ENCODE results near the gene TIMELESS. TPM values are rescaled to one million over a fixed set of nuclear protein-coding genes. Genes with fewer than 3 reads are reported as not detected.
"Not testable (repeated sequence)": the region's sequence is repeated elsewhere in the genome, so short reads cannot be mapped to it uniquely, and the experiment has no call there.

Gene TIMELESS
- total RNA-seq, 4 donors from 2014 or later = 4.6 to 7.6 (median 6.7) TPM

GRCh38 chr12:56401125-56401524, 48.1 kb downstream of the TIMELESS start:
- H3K4me3 ChIP-seq (replicated peaks in 1 of 3); H3K27ac ChIP-seq; H3K36me3 ChIP-seq; DNase-seq; H3K9me3 ChIP-seq; intact Hi-C loops (cut with DNase I); H3K4me1 ChIP-seq; H3K27me3 ChIP-seq: not testable (repeated sequence)
- WGBS, 2 donors = 66 to 72% methylated on average over 2 of the region's 3 CpGs

GRCh38 chr12:56399466-56399865, 49.8 kb downstream of the TIMELESS start:
- 95 to 97% methylated on average over 3 of the region's 3 CpGs for WGBS, 2 donors
- DNase-seq; H3K4me3 ChIP-seq (replicated peaks in 1 of 3); H3K9me3 ChIP-seq; H3K27ac ChIP-seq; intact Hi-C loops (cut with DNase I); H3K27me3 ChIP-seq; H3K4me1 ChIP-seq; H3K36me3 ChIP-seq: not testable (repeated sequence)

- Histone ChIP-seq H3K36me3 (no peaks in the 10 kb centered on the region), H3K9me3 (no peaks in the 10 kb centered on the region), H3K27ac (no peak overlapping the region), H3K27me3 (no peaks in the 10 kb centered on the region), H3K4me3 (replicated peaks in 1 of 3) (no peak overlapping the region), H3K4me1 (no peaks in the 10 kb centered on the region)
- DNase-seq = no peak
- TF ChIP-seq CTCF (IDR thresholded peaks at IDR 0.05) = no peak
- no peak for TF ChIP-seq POLR2A (IDR thresholded peaks at IDR 0.05)
- intact Hi-C loops (cut with DNase I) = no loop called here
These were observed 50.9 kb downstream of the TIMELESS start for GRCh38 chr12:56398324-56398723.

GRCh38 chr12:56392331-56392730, 56.9 kb downstream of the TIMELESS start:
- DNase-seq = no peak
- intact Hi-C loops (cut with DNase I) = no loop called here
- no peaks in the 10 kb centered on the region for H3K27me3 ChIP-seq
- no peak overlapping the region for H3K27ac ChIP-seq
- TF ChIP-seq POLR2A (IDR thresholded peaks at IDR 0.05) (no peak), CTCF (IDR thresholded peaks at IDR 0.05) (no peak)
- H3K9me3 ChIP-seq = no peaks in the 10 kb centered on the region
- 96 to 99% methylated on average over 2 of the region's 2 CpGs for WGBS, 2 donors
- no peaks in the 10 kb centered on the region for H3K4me1 ChIP-seq
- no peaks in the 10 kb centered on the region for H3K36me3 ChIP-seq
- H3K4me3 ChIP-seq (replicated peaks in 1 of 3) = no peak overlapping the region

- 91 to 100% methylated on average over 1 of the region's 1 CpG for WGBS, 2 donors
- TF ChIP-seq CTCF (IDR thresholded peaks at IDR 0.05) (no peak), POLR2A (IDR thresholded peaks at IDR 0.05) (no peak)
- Histone ChIP-seq H3K9me3 (no peaks in the 10 kb centered on the region), H3K4me1 (no peaks in the 10 kb centered on the region), H3K27me3 (no peaks in the 10 kb centered on the region), H3K36me3 (no peaks in the 10 kb centered on the region), H3K27ac (no peak overlapping the region), H3K4me3 (replicated peaks in 1 of 3) (no peak overlapping the region)
- intact Hi-C loops (cut with DNase I) = no loop called here
- no peak for DNase-seq
These were observed 57.5 kb downstream of the TIMELESS start for GRCh38 chr12:56391721-56392120.

- Histone ChIP-seq H3K4me1 (no peaks in the 10 kb centered on the region), H3K4me3 (replicated peaks in 1 of 3) (no peak overlapping the region), H3K27me3 (no peaks in the 10 kb centered on the region), H3K36me3 (no peaks in the 10 kb centered on the region), H3K9me3 (no peaks in the 10 kb centered on the region), H3K27ac (no peak overlapping the region)
- 61% methylated on average over 5 of the region's 5 CpGs for WGBS, 2 donors
- DNase-seq = no peak
- TF ChIP-seq POLR2A (IDR thresholded peaks at IDR 0.05) (no peak), CTCF (IDR thresholded peaks at IDR 0.05) (no peak)
- intact Hi-C loops (cut with DNase I) = no loop called here
These were observed 59.8 kb downstream of the TIMELESS start for GRCh38 chr12:56389412-56389811.

All from thyroid gland (tissue), 4 donors.